HepG2 (cell line): ENCODE measurements around the gene DENND4A. TPM values are rescaled to one million over a fixed set of nuclear protein-coding genes. Genes with fewer than 3 reads are reported as not detected.

ENCODE experiments used
- BCL6 ChIP-seq: IDR thresholded peaks from 2 replicates; pipeline ENCODE4 v1.6.1; 2016; ENCODE audit warnings: missing genetic modification reagents, missing compliant biosample characterization
- DPF2 ChIP-seq: sonication (generic); formaldehyde crosslinking; IDR thresholded peaks from 2 replicates; pipeline ENCODE4 v1.4.0; 2020; ENCODE audit warnings: mild to moderate bottlenecking, low read depth, missing genetic modification reagents, borderline replicate concordance
- GTF3A ChIP-seq: sonication (generic); formaldehyde crosslinking; conservative IDR thresholded peaks from 2 replicates; pipeline ENCODE4 v1.4.0; 2020; ENCODE audit warnings: mild to moderate bottlenecking, missing genetic modification reagents
- JUND ChIP-seq: sonication (generic); formaldehyde crosslinking; IDR thresholded peaks from 2 replicates; pipeline ENCODE4 v1.8.0; 2022; ENCODE audit warnings: mild to moderate bottlenecking, missing genetic modification reagents
- MED13 ChIP-seq: sonication (generic); formaldehyde crosslinking; IDR thresholded peaks from 2 replicates; pipeline ENCODE4 v1.5.0; 2020; ENCODE audit warnings: missing genetic modification reagents
- NR0B2 ChIP-seq: sonication (generic); formaldehyde crosslinking; IDR thresholded peaks from 2 replicates; pipeline ENCODE4 v1.4.0; 2020; ENCODE audit warnings: mild to moderate bottlenecking, missing genetic modification reagents
- PRMT3 ChIP-seq: sonication (generic); formaldehyde crosslinking; IDR thresholded peaks from 2 replicates; pipeline ENCODE4 v1.8.1; 2022; ENCODE audit warnings: low read depth, mild to moderate bottlenecking, moderate library complexity, missing genetic modification reagents, borderline replicate concordance
- RFXAP ChIP-seq: sonication (generic); formaldehyde crosslinking; IDR thresholded peaks from 2 replicates; pipeline ENCODE4 v1.4.0; 2020; ENCODE audit warnings: missing genetic modification reagents, borderline replicate concordance
- RNF2 ChIP-seq: fragments of 450-650 bp; conservative IDR thresholded peaks from 2 replicates; pipeline ENCODE4 v1.6.1; 2016; ENCODE audit warnings: low read depth
- TSC22D2 ChIP-seq: sonication (generic); formaldehyde crosslinking; IDR thresholded peaks from 2 replicates; pipeline ENCODE4 v1.5.1; 2020; ENCODE audit warnings: missing genetic modification reagents, mild to moderate bottlenecking, borderline replicate concordance
- ZMAT3 ChIP-seq: sonication (generic); formaldehyde crosslinking; conservative IDR thresholded peaks from 2 replicates; pipeline ENCODE4 v1.7.0; 2021; ENCODE audit warnings: missing genetic modification reagents
- ZMYM4 ChIP-seq: sonication (generic); formaldehyde crosslinking; IDR thresholded peaks from 2 replicates; pipeline ENCODE4 v1.8.1; 2023; ENCODE audit warnings: mild to moderate bottlenecking, missing genetic modification reagents
- ZNF17 ChIP-seq: sonication (generic); formaldehyde crosslinking; IDR thresholded peaks from 2 replicates; pipeline ENCODE4 v1.5.0; 2020; ENCODE audit warnings: mild to moderate bottlenecking, missing genetic modification reagents
- ZNF224 ChIP-seq: sonication (generic); formaldehyde crosslinking; IDR thresholded peaks from 2 replicates; pipeline ENCODE4 v1.5.0; 2020; ENCODE audit warnings: mild to moderate bottlenecking, missing genetic modification reagents
- ZNF549 ChIP-seq: sonication (generic); formaldehyde crosslinking; IDR thresholded peaks from 2 replicates; pipeline ENCODE4 v1.5.0; 2020; ENCODE audit warnings: missing genetic modification reagents
- ZNF552 ChIP-seq: sonication (generic); formaldehyde crosslinking; IDR thresholded peaks from 2 replicates; pipeline ENCODE4 v1.9.0; 2022; ENCODE audit warnings: missing genetic modification reagents, mild to moderate bottlenecking, borderline replicate concordance
- ZNF562 ChIP-seq: sonication (generic); formaldehyde crosslinking; IDR thresholded peaks from 2 replicates; pipeline ENCODE4 v1.8.0; 2022; ENCODE audit warnings: missing genetic modification reagents, borderline replicate concordance
- ZNF607 ChIP-seq: sonication (generic); formaldehyde crosslinking; IDR thresholded peaks from 2 replicates; pipeline ENCODE4 v1.5.1; 2020; ENCODE audit warnings: missing genetic modification reagents, mild to moderate bottlenecking, borderline replicate concordance
- ZNF768 ChIP-seq: sonication (generic); formaldehyde crosslinking; IDR thresholded peaks from 2 replicates; pipeline ENCODE4 v1.4.0; 2020; ENCODE audit warnings: missing genetic modification reagents
- ZNF782 ChIP-seq: sonication (generic); formaldehyde crosslinking; IDR thresholded peaks from 2 replicates; pipeline ENCODE4 v1.4.0; 2020; ENCODE audit warnings: missing genetic modification reagents, mild to moderate bottlenecking, borderline replicate concordance
- ZNF790 ChIP-seq: sonication (generic); formaldehyde crosslinking; IDR thresholded peaks from 2 replicates; pipeline ENCODE4 v1.8.0; 2022; ENCODE audit warnings: missing genetic modification reagents, mild to moderate bottlenecking, borderline replicate concordance
- ZNF850 ChIP-seq: sonication (generic); formaldehyde crosslinking; conservative IDR thresholded peaks from 2 replicates; pipeline ENCODE4 v1.9.0; 2021; ENCODE audit warnings: mild to moderate bottlenecking, missing genetic modification reagents
- ZNF879 ChIP-seq: sonication (generic); formaldehyde crosslinking; IDR thresholded peaks from 2 replicates; pipeline ENCODE4 v1.8.1; 2023; ENCODE audit warnings: missing genetic modification reagents
- polyA plus RNA-seq, 8 experiments: library from polyadenylated mRNA; depleted of rRNA in 3 of 8; stranded (reverse) in 7 of 8; unstranded in 1 of 8; fragments of >200 nt; fragmentation: Illumina TruSeq in 4 of 8; extraction: Trizol in 4 of 8; gene quantifications; 2 replicates each; pipeline versions ENCODE4 v1.2.1 to v1.2.3, GENCODE V29; 2011 to 2016; ENCODE audit warnings: low read depth in 4 of 8, missing spikeins in 1 of 8, mixed read lengths in 1 of 8; ENCODE audit not compliant: insufficient read depth in 1 of 8
- total RNA-seq, 5 experiments: library from RNA; depleted of rRNA; stranded (reverse); fragments of >200 nt; fragmentation: Illumina TruSeq; extraction: Trizol; gene quantifications; 2 replicates each; pipeline ENCODE4 v1.2.3, GENCODE V29; 2016; ENCODE audit warnings: low read depth in 1 of 5
- TF ChIP-seq, protein P1 (sequence below): sonication (generic); formaldehyde crosslinking; IDR thresholded peaks from 2 replicates; pipeline ENCODE4 v1.4.0; 2020; ENCODE audit warnings: low read depth, mild to moderate bottlenecking, missing genetic modification reagents
- TF ChIP-seq, protein P2 (sequence below): sonication (generic); formaldehyde crosslinking; IDR thresholded peaks from 2 replicates; pipeline ENCODE4 v1.5.0; 2020; ENCODE audit warnings: missing genetic modification reagents
- TF ChIP-seq, protein P3 (sequence below): sonication (generic); formaldehyde crosslinking; conservative IDR thresholded peaks from 2 replicates; pipeline ENCODE4 v1.4.0; 2020; ENCODE audit warnings: missing genetic modification reagents

DENND4A gene
- total and polyA plus RNA-seq, 2 of the 13 experiments (the other 11 are each of a cell fraction or from before 2014, with no cell fraction given): 13.2 to 18.6 TPM

DNA sequence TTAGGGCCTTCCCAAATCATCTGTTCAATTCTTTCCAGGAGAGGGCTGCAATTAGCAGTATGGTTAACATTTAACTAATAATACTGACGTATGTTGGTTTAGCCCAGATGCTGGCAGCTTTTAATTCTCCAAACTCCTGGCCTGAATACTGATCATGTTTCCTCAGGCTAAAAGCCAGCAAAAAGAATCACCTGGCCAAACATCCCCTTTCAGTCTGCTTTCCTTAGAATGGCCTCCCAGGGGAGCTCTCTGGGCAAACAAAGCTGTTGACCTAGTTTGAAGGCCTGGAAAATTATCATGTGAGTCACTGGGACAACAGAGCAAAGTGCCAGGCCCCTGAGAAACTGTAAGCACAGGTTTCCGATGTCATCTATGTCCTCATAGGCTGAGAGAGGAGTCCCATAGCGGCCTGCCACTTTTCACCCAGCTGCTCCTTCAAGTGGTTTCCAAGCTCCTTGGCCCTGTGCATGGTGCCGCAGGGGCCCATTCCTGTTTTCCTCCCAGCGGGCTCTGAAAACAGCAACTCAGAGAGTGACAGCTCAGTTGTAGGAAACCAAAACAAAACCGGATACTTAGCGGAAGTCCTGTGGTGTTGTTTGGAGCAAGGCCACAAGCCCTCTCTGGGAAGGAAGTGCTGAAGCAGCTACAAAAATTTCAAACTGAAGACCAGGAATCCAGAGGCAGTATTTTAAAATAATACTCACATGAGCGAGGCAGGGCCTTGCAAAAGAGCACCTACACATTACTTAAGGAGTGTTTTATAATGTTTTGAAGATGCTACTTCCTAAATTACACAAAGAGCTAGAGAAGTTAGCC is 40.7 kb upstream of the DENND4A start (continued):
- TF ChIP-seq, protein P1, sequence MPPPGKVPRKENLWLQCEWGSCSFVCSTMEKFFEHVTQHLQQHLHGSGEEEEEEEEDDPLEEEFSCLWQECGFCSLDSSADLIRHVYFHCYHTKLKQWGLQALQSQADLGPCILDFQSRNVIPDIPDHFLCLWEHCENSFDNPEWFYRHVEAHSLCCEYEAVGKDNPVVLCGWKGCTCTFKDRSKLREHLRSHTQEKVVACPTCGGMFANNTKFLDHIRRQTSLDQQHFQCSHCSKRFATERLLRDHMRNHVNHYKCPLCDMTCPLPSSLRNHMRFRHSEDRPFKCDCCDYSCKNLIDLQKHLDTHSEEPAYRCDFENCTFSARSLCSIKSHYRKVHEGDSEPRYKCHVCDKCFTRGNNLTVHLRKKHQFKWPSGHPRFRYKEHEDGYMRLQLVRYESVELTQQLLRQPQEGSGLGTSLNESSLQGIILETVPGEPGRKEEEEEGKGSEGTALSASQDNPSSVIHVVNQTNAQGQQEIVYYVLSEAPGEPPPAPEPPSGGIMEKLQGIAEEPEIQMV: 0 out of 2 replicates have a peak, but pooled peaks have one; percentile 59
- no peak for TF ChIP-seq ZNF549 (CRISPR knock-in tag)
- TF ChIP-seq GTF3A (CRISPR knock-in tag): 0 out of 2 replicates have a peak, but pooled peaks have one; percentile 67
- peak; percentile 75 for TF ChIP-seq BCL6 (CRISPR knock-in tag)
- peak; percentile 22; the same call in 1 of the 2 replicates for TF ChIP-seq ZNF607 (CRISPR knock-in tag)
- no peak for TF ChIP-seq ZNF850 (CRISPR knock-in tag)
- peak; percentile 76 for TF ChIP-seq ZMAT3 (CRISPR knock-in tag)
- TF ChIP-seq ZNF17: no peak
- no peak for TF ChIP-seq ZNF562
- no peak for TF ChIP-seq ZNF879
- TF ChIP-seq MED13 (CRISPR knock-in tag): peak; percentile 67; the same call in 1 of the 2 replicates
- peak; percentile 91 for TF ChIP-seq ZMYM4 (CRISPR knock-in tag)
- TF ChIP-seq RNF2: no peak
- no peak for TF ChIP-seq ZNF768 (CRISPR knock-in tag)
- TF ChIP-seq ZNF782 (CRISPR knock-in tag): 0 out of 2 replicates have a peak, but pooled peaks have one; percentile 45
- TF ChIP-seq RFXAP (CRISPR knock-in tag): peak; percentile 87; the same call in 1 of the 2 replicates
- TF ChIP-seq NR0B2 (CRISPR knock-in tag): no peak
- no peak for TF ChIP-seq ZNF790 (CRISPR knock-in tag)
- no peak for TF ChIP-seq TSC22D2
- no peak for TF ChIP-seq PRMT3 (CRISPR knock-in tag)
- TF ChIP-seq ZNF552 (CRISPR knock-in tag): no peak
- TF ChIP-seq, protein P2, sequence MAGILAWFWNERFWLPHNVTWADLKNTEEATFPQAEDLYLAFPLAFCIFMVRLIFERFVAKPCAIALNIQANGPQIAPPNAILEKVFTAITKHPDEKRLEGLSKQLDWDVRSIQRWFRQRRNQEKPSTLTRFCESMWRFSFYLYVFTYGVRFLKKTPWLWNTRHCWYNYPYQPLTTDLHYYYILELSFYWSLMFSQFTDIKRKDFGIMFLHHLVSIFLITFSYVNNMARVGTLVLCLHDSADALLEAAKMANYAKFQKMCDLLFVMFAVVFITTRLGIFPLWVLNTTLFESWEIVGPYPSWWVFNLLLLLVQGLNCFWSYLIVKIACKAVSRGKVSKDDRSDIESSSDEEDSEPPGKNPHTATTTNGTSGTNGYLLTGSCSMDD (CRISPR knock-in tag): no peak
- TF ChIP-seq ZNF224 (CRISPR knock-in tag): peak; percentile 91
- TF ChIP-seq DPF2: peak; percentile 96
- TF ChIP-seq, protein P3, sequence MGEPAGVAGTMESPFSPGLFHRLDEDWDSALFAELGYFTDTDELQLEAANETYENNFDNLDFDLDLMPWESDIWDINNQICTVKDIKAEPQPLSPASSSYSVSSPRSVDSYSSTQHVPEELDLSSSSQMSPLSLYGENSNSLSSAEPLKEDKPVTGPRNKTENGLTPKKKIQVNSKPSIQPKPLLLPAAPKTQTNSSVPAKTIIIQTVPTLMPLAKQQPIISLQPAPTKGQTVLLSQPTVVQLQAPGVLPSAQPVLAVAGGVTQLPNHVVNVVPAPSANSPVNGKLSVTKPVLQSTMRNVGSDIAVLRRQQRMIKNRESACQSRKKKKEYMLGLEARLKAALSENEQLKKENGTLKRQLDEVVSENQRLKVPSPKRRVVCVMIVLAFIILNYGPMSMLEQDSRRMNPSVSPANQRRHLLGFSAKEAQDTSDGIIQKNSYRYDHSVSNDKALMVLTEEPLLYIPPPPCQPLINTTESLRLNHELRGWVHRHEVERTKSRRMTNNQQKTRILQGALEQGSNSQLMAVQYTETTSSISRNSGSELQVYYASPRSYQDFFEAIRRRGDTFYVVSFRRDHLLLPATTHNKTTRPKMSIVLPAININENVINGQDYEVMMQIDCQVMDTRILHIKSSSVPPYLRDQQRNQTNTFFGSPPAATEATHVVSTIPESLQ (CRISPR knock-in tag): no peak
- peak; percentile 97 for TF ChIP-seq JUND (CRISPR knock-in tag)
